ENCODE results near the gene PCYT2.
A peak's percentile ranks its signal among the peaks of the same experiment; 100 is the strongest.

DNA sequence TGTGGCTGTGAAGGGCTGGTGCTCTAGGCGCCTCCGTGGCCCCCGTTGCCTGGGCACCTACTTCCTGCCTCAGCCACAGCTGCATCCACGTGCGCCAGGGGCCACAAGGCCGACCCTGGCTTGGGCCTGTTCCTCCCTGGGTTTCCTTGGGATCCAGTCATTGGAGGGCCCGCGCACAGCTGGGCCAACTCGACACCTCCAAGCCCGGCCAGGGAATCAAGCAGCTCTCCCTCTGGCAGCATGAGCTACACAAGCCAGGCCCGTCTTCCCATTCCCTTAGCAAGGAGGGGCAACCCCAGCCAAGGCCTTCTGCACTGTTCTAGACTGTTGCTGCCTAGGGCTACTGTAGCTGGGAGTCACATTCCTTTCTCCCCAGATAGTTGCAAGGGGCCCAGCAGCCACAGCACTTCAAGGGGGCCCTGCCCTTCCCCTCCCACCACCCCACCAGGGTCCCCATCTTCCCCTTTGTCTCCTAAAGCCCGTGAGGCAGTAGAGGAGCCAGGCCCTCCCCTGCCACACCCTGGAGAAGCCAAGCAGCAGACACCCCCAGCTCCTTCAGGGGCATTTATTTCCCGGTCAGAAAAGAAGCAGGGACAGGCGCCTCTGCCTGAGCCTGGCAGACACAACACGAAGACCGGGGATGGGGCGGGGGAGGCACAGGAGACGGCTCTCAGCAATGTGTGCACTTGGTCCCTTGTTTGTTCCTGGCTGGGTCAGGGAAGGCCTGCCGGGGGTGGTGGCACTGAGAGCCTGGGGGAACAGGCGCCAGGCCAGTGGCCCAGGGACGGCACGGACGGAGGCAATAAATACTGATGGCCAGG lies 43.8 kb downstream of the PCYT2 start:
- TF ChIP-seq, protein P1, sequence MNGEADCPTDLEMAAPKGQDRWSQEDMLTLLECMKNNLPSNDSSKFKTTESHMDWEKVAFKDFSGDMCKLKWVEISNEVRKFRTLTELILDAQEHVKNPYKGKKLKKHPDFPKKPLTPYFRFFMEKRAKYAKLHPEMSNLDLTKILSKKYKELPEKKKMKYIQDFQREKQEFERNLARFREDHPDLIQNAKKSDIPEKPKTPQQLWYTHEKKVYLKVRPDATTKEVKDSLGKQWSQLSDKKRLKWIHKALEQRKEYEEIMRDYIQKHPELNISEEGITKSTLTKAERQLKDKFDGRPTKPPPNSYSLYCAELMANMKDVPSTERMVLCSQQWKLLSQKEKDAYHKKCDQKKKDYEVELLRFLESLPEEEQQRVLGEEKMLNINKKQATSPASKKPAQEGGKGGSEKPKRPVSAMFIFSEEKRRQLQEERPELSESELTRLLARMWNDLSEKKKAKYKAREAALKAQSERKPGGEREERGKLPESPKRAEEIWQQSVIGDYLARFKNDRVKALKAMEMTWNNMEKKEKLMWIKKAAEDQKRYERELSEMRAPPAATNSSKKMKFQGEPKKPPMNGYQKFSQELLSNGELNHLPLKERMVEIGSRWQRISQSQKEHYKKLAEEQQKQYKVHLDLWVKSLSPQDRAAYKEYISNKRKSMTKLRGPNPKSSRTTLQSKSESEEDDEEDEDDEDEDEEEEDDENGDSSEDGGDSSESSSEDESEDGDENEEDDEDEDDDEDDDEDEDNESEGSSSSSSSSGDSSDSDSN (IDR thresholded peaks at IDR 0.05; ENCODE audit: borderline replicate concordance in 1 of 2, low read depth in 2 of 2, low read length in 2 of 2), result no peak
- peak; percentile 15 to 23; a peak in 1 of 4 replicates for TF ChIP-seq MAZ (CRISPR knock-in tag; conservative IDR thresholded peaks at IDR 0.05 in 1 of 2, IDR thresholded peaks at IDR 0.05 in 1 of 2)
- no peak for TF ChIP-seq SIN3B (IDR thresholded peaks at IDR 0.05; ENCODE audit: low read depth)
- TF ChIP-seq, protein P2, sequence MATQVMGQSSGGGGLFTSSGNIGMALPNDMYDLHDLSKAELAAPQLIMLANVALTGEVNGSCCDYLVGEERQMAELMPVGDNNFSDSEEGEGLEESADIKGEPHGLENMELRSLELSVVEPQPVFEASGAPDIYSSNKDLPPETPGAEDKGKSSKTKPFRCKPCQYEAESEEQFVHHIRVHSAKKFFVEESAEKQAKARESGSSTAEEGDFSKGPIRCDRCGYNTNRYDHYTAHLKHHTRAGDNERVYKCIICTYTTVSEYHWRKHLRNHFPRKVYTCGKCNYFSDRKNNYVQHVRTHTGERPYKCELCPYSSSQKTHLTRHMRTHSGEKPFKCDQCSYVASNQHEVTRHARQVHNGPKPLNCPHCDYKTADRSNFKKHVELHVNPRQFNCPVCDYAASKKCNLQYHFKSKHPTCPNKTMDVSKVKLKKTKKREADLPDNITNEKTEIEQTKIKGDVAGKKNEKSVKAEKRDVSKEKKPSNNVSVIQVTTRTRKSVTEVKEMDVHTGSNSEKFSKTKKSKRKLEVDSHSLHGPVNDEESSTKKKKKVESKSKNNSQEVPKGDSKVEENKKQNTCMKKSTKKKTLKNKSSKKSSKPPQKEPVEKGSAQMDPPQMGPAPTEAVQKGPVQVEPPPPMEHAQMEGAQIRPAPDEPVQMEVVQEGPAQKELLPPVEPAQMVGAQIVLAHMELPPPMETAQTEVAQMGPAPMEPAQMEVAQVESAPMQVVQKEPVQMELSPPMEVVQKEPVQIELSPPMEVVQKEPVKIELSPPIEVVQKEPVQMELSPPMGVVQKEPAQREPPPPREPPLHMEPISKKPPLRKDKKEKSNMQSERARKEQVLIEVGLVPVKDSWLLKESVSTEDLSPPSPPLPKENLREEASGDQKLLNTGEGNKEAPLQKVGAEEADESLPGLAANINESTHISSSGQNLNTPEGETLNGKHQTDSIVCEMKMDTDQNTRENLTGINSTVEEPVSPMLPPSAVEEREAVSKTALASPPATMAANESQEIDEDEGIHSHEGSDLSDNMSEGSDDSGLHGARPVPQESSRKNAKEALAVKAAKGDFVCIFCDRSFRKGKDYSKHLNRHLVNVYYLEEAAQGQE (IDR thresholded peaks at IDR 0.05; ENCODE audit: borderline replicate concordance), result no peak
- TF ChIP-seq, protein P2 (CRISPR knock-in tag; IDR thresholded peaks at IDR 0.05; ENCODE audit: low read depth), result no peak; the same call in 1 of the 2 replicates
- no peak for TF ChIP-seq ZNF76 (CRISPR knock-in tag; IDR thresholded peaks at IDR 0.05; ENCODE audit: borderline replicate concordance)
- TF ChIP-seq MEF2D (tag; conservative IDR thresholded peaks at IDR 0.05; ENCODE audit: low read depth), result no peak
- TF ChIP-seq ZNF785 (CRISPR knock-in tag; IDR thresholded peaks at IDR 0.05), result no peak
- no peak for TF ChIP-seq NCOA6 (IDR thresholded peaks at IDR 0.05)
- TF ChIP-seq EZH2 (IDR thresholded peaks at IDR 0.05; ENCODE audit: borderline replicate concordance, low read depth, low read length), result no peak
- no peak for TF ChIP-seq FOS (IDR thresholded peaks at IDR 0.05; ENCODE audit: extremely low read depth, insufficient read length)
- TF ChIP-seq CEBPB (tag; IDR thresholded peaks at IDR 0.05), result no peak
- 0 out of 2 replicates have a peak, but pooled peaks have one; percentile 24 for TF ChIP-seq ZFX (CRISPR knock-in tag; IDR thresholded peaks at IDR 0.05)
- TF ChIP-seq POLR2AphosphoS5 (IDR thresholded peaks at IDR 0.05; ENCODE audit: control insufficient read depth, insufficient read depth, low read depth, low read length), result peak; percentile 49
- TF ChIP-seq ZNF584 (CRISPR knock-in tag; IDR thresholded peaks at IDR 0.05; ENCODE audit: low read depth), result no peak
